Heart left ventricle (tissue), 13 donors: ENCODE data around the gene OR2L3.

Experiments
- CTCF ChIP-seq, 12 donors: fragments of 200-600 bp; sonication (generic) in 4 of 12; IDR thresholded peaks; one replicate each; pipeline versions ENCODE4 v1.5.0 to v1.8.0; 2018 to 2022; ENCODE audit warnings: antibody characterized with exemption in 12 of 12, mild to moderate bottlenecking in 5 of 12
- POLR2A ChIP-seq, 2 donors: fragments of 450-650 bp; IDR thresholded peaks; one replicate each; pipeline ENCODE4 v1.6.1; 2017; ENCODE audit warnings: antibody characterized with exemption in 2 of 2, mild to moderate bottlenecking in 2 of 2, moderate library complexity in 2 of 2
- donor health status: ischemic (EF 13 %, LVEDD 7.1; RV severe dilation, severe dysfunction).
- donor health status: DM: no; HTN: yes; CAD: no.
- donor health status: DM: no; HTN: no; CAD: no.
- donor health status: ischemic (EF 25% LVEDD 6.9; RV normal size, moderate dysfunction).
- donor health status: ischemic (EF 25% LVEDD 5.7; RV mildly dilated, moderate dysfunction).
- donor health status: ischemic (EF 35%, LVEDD 5.7; RV mildly dilated, moderate dysfunction).
- donor health status: nonischemic (EF 11% LVEDD 7.7; RV severe dilation, severe dysfunction).
- donor health status: DM: yes; HTN: yes; CAD: no.
- donor health status: PGD.
- donor health status: ischemic (EF 29% LVEDD 5.4; RV normal size, mild dysfunction).
- donor health status: nonischemic (EF 23%, LVEDD 6.1; RV moderate dilation, normal function).

DNA sequence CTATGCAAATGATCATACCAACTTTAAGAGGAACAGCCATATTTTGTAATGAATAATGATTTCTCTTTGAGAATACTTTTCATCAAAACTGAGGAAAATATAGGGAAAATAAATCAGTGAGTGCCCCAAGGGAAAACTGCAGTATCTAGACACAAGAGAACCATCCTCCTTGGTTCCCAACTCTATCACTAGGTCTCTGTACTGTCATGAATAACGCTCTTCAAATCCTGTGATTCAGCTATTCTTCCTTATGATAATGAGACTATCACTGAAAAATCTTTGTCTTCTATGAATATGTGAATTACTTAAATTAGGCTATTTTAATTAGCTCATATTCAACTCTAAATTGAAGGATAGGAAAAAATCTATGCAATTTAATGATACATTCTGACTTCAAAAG is 30.8 kb upstream of the OR2L3 start:
- TF ChIP-seq CTCF (IDR thresholded peaks at IDR 0.05) (no peak), POLR2A (IDR thresholded peaks at IDR 0.05) (no peak)
